Measurements from ENCODE around the gene TMX1.

DNA sequence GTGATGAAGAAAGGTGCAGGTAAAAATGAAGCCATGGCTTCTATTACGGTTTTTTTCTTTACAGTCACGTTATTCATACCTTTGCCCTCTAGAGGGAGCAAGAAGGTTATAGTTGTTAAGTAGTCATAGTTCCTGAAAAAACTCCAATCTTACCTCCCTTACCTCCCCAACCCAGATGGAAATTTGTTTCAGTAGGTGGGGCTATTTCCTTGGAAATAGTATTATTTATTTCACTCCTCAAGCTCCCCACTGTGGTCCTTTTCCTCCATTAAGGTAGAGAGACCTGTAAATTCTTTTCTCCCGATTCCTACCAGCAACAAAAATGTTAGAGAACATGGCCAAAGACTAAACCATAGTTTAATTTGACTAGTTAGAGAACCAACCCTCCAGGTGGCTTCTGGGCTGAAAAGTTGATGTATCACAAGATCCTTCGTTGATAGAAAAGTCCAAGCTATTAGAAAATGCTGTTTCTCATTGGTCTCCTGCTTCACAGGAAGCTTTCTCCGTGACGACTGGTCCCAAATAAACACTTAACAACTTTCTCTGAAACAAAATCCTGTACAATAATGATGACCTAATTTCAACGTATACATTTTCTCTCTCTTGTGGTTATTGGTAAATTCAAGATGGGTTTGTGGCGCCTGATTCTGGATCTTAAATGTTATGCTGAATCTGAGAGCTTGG is 43.5 kb downstream of the TMX1 start:
- TF ChIP-seq, protein P1, sequence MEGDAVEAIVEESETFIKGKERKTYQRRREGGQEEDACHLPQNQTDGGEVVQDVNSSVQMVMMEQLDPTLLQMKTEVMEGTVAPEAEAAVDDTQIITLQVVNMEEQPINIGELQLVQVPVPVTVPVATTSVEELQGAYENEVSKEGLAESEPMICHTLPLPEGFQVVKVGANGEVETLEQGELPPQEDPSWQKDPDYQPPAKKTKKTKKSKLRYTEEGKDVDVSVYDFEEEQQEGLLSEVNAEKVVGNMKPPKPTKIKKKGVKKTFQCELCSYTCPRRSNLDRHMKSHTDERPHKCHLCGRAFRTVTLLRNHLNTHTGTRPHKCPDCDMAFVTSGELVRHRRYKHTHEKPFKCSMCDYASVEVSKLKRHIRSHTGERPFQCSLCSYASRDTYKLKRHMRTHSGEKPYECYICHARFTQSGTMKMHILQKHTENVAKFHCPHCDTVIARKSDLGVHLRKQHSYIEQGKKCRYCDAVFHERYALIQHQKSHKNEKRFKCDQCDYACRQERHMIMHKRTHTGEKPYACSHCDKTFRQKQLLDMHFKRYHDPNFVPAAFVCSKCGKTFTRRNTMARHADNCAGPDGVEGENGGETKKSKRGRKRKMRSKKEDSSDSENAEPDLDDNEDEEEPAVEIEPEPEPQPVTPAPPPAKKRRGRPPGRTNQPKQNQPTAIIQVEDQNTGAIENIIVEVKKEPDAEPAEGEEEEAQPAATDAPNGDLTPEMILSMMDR (IDR thresholded peaks at IDR 0.05; ENCODE audit: low read depth, low read length): peak; percentile 51
- TF ChIP-seq POLR2A (IDR thresholded peaks at IDR 0.05; ENCODE audit: extremely low read depth, insufficient read length) (no peak), MYC (IDR thresholded peaks at IDR 0.05; ENCODE audit: low read depth, low read length) (no peak)
